IMR-90 (cell line): ENCODE measurements around the gene SUGCT. TPM values are rescaled to one million over a fixed set of nuclear protein-coding genes. Genes with fewer than 3 reads are reported as not detected.
"Not testable (repeated sequence)": the region's sequence is repeated elsewhere in the genome, so short reads cannot be mapped to it uniquely, and the experiment has no call there.

ENCODE experiments used
- ATAC-seq: fragments of 200-7000 bp; cut with Tn5 transposase; 2 replicates; pipeline ENCODE4 v1.9.1; 2020; ENCODE audit warnings: low read depth, mild to moderate bottlenecking, moderate library complexity
- BruUV-seq: library from RNA; stranded (reverse); fragments of 400-500 nt; replicated peaks from 2 replicates; lab custom pipeline; 2021; lab: Mats Ljungman, UMichigan
- CTCF ChIA-PET: fragments of 300-600 bp; formaldehyde crosslinking; extraction: SDS; loops from one replicate; lab custom pipeline; 2021; ENCODE audit warnings: antibody characterized with exemption; lab: Yijun Ruan, JAX
- POLR2A ChIA-PET: fragments of 300-600 bp; sonication (Branson Sonifier 250); formaldehyde crosslinking; loops from one replicate; lab custom pipeline; 2022; ENCODE audit warnings: antibody characterized with exemption; ENCODE audit not compliant: unreplicated experiment; lab: Charles Lee
- DNase-seq: peaks from one replicate; pipeline ENCODE4 v3.0.0; 2013
- H2AFZ ChIP-seq: replicated peaks from 2 replicates; pipeline ENCODE3; 2013; ENCODE audit warnings: low read length, mild to moderate bottlenecking; ENCODE audit not compliant: poor library complexity
- H2AK5ac ChIP-seq: 2 replicates; pipeline ENCODE4 v1.6.1; 2013; ENCODE audit warnings: low read depth, low read length, inconsistent platforms
- H2AK9ac ChIP-seq: replicated peaks from 2 replicates; pipeline ENCODE3; 2013; ENCODE audit warnings: mild to moderate bottlenecking, low read depth, low read length, moderate library complexity; ENCODE audit not compliant: poor library complexity
- H2BK120ac ChIP-seq: 2 replicates; pipeline ENCODE4 v1.6.1; 2013; ENCODE audit warnings: low read depth, low read length, inconsistent platforms
- H2BK15ac ChIP-seq: 3 replicates; pipeline ENCODE4 v1.6.1; 2013; ENCODE audit warnings: low read depth, low read length, inconsistent platforms
- H2BK20ac ChIP-seq: 2 replicates; pipeline ENCODE4 v1.6.1; 2013; ENCODE audit warnings: low read depth, mild to moderate bottlenecking, inconsistent platforms, low read length, moderate library complexity
- H2BK5ac ChIP-seq: 2 replicates; pipeline ENCODE4 v1.6.1; 2013; ENCODE audit warnings: mild to moderate bottlenecking, low read depth, low read length, inconsistent platforms; ENCODE audit not compliant: poor library complexity, severe bottlenecking
- H3K14ac ChIP-seq: replicated peaks from 2 replicates; pipeline ENCODE4 v1.6.1; 2013; ENCODE audit warnings: low read depth, low read length, inconsistent platforms
- H3K18ac ChIP-seq: 2 replicates; pipeline ENCODE4 v1.6.1; 2013; ENCODE audit warnings: low read depth, low read length, control low read depth
- H3K23ac ChIP-seq: 2 replicates; pipeline ENCODE4 v1.6.1; 2013; ENCODE audit warnings: low read depth, low read length, inconsistent platforms
- H3K27ac ChIP-seq: 2 replicates; pipeline ENCODE4 v1.5.1; 2013; ENCODE audit warnings: mild to moderate bottlenecking, control low read depth, low read length; ENCODE audit not compliant: insufficient read depth
- H3K27me3 ChIP-seq: 2 replicates; pipeline ENCODE4 v1.6.1; 2013; ENCODE audit warnings: low read length; ENCODE audit not compliant: control insufficient read depth, insufficient read depth
- H3K36me3 ChIP-seq: 2 replicates; pipeline ENCODE4 v1.6.1; 2013; ENCODE audit warnings: low read length, mixed read lengths; ENCODE audit not compliant: control insufficient read depth, insufficient read depth
- H3K4ac ChIP-seq: 2 replicates; pipeline ENCODE4 v1.6.1; 2013; ENCODE audit warnings: low read depth, low read length, inconsistent platforms
- H3K4me1 ChIP-seq: 2 replicates; pipeline ENCODE4 v1.6.1; 2013; ENCODE audit warnings: low read length, mixed read lengths; ENCODE audit not compliant: control insufficient read depth, insufficient read depth
- H3K4me2 ChIP-seq: 2 replicates; pipeline ENCODE4 v1.6.1; 2013; ENCODE audit warnings: low read depth, mild to moderate bottlenecking, control low read depth, low read length, moderate library complexity
- H3K4me3 ChIP-seq: 2 replicates; pipeline ENCODE4 v1.5.1; 2013; ENCODE audit warnings: low read depth, mild to moderate bottlenecking, control low read depth, low read length, moderate library complexity; ENCODE audit not compliant: insufficient read depth
- H3K56ac ChIP-seq: 2 replicates; pipeline ENCODE4 v1.6.1; 2013; ENCODE audit warnings: low read length, inconsistent platforms; ENCODE audit not compliant: insufficient read depth; ENCODE audit errors: extremely low read depth
- H3K79me1 ChIP-seq, 2 experiments: 2 replicates each; pipeline ENCODE4 v1.6.1; 2013; ENCODE audit warnings: low read length in 2 of 2, inconsistent platforms in 1 of 2, low read depth in 1 of 2
- H3K9ac ChIP-seq: 2 replicates; pipeline ENCODE4 v1.6.1; 2013; ENCODE audit warnings: low read depth, low read length, control low read depth
- H3K9me1 ChIP-seq: 2 replicates; pipeline ENCODE4 v1.6.1; 2013; ENCODE audit warnings: low read length, inconsistent platforms; ENCODE audit not compliant: insufficient read depth
- H3K9me3 ChIP-seq: 2 replicates; pipeline ENCODE4 v1.6.1; 2013; ENCODE audit warnings: low read length; ENCODE audit not compliant: control insufficient read depth, insufficient read depth
- H4K20me1 ChIP-seq: 2 replicates; pipeline ENCODE4 v1.6.1; 2013; ENCODE audit warnings: low read length, inconsistent platforms; ENCODE audit not compliant: insufficient read depth
- H4K5ac ChIP-seq: 2 replicates; pipeline ENCODE4 v1.6.1; 2013; ENCODE audit warnings: mild to moderate bottlenecking, low read depth, low read length, control low read depth
- H4K8ac ChIP-seq, 2 experiments: 2 replicates each; pipeline ENCODE4 v1.6.1; 2013; ENCODE audit warnings: low read depth in 2 of 2, low read length in 2 of 2, control low read depth in 1 of 2, inconsistent platforms in 1 of 2
- H4K91ac ChIP-seq: 2 replicates; pipeline ENCODE4 v1.6.1; 2013; ENCODE audit warnings: low read depth, low read length, inconsistent platforms; ENCODE audit not compliant: insufficient read depth
- WGBS, 2 experiments: methylation state at CpG; one replicate each; pipeline versions ENCODE4 v1.1.5 to v1.1.7; 2013; ENCODE audit warnings: missing lambda C conversion rate in 2 of 2; ENCODE audit not compliant: insufficient read length in 1 of 2; ENCODE audit errors: extremely low coverage in 2 of 2; 5-methylcytosine and 5-hydroxymethylcytosine counted together
- dilution Hi-C: fragments of 300-500 bp; cut with HindIII; formaldehyde crosslinking; loops from one replicate; pipeline ENCODE4 v1.14.3; 2018; ENCODE audit warnings: low sequenced_read_pairs; ENCODE audit not compliant: unreplicated experiment
- in situ Hi-C: fragments of 300-500 bp; cut with MboI; formaldehyde crosslinking; loops from 3 replicates; pipeline ENCODE4 v1.14.3; 2019; ENCODE audit warnings: low sequenced_read_pairs, inconsistent platforms, mixed read lengths
- intact Hi-C: fragments of 100-400 bp; cut with micrococcal nuclease; formaldehyde crosslinking; loops from 2 replicates; pipeline ENCODE4 v1.10.0; 2022
- polyA plus RNA-seq, 3 experiments: library from polyadenylated mRNA; depleted of rRNA; stranded (reverse); fragments of >200 nt; gene quantifications; 2 replicates each; pipeline ENCODE4 v1.2.3, GENCODE V29; 2012; ENCODE audit warnings: low replicate concordance in 1 of 3
- total RNA-seq: library from RNA; depleted of rRNA; stranded (reverse); fragments of >200 nt; gene quantifications from 2 replicates; pipeline ENCODE4 v1.2.3, GENCODE V29; 2012

The SUGCT gene
- total and polyA plus RNA-seq, 2 of the 4 experiments (the other 2 are of a cell fraction): 5.9 to 8.3 TPM

- H4K8ac ChIP-seq, H2AK5ac ChIP-seq, H3K4ac ChIP-seq, H2BK15ac ChIP-seq, H3K27ac ChIP-seq, POLR2A ChIA-PET, H3K4me1 ChIP-seq, H4K20me1 ChIP-seq, H3K9me1 ChIP-seq, H2BK5ac ChIP-seq, H3K56ac ChIP-seq, CTCF ChIA-PET, H4K5ac ChIP-seq, ATAC-seq, H3K36me3 ChIP-seq, H3K14ac ChIP-seq, H2AK9ac ChIP-seq, H3K4me2 ChIP-seq, H3K27me3 ChIP-seq, H3K4me3 ChIP-seq, in situ Hi-C loops, H2BK120ac ChIP-seq, DNase-seq, H2AFZ ChIP-seq, BruUV-seq, H2BK20ac ChIP-seq, H4K91ac ChIP-seq, H3K18ac ChIP-seq, H3K9me3 ChIP-seq, dilution Hi-C loops, H3K23ac ChIP-seq, intact Hi-C loops, H3K9ac ChIP-seq, H3K79me1 ChIP-seq: not testable (repeated sequence)
- WGBS, 2 experiments: no CpG with 5 or more reads among the region's 1 CpG
Measured at GRCh38 chr7:40650903-40651302, 516.1 kb downstream of the SUGCT start.
